ENCODE results near the gene TMPRSS2. TPM values are rescaled to one million over a fixed set of nuclear protein-coding genes. Genes with fewer than 3 reads are reported as not detected.

Gene TMPRSS2
- total and polyA plus RNA-seq, 9 of the 15 experiments (the other 6 are each of a cell fraction or from before 2014, with no cell fraction given): 0.20 TPM; not detected in 8

- TF ChIP-seq CBX3 (IDR thresholded peaks at IDR 0.05; ENCODE audit: borderline replicate concordance in 1 of 2, low read length in 2 of 2): no peak
- TF ChIP-seq PRPF4 (IDR thresholded peaks at IDR 0.05; ENCODE audit: insufficient read depth, low read depth, low read length, poor library complexity, severe bottlenecking): no peak
- no peak for TF ChIP-seq NR1H2 (CRISPR knock-in tag; IDR thresholded peaks at IDR 0.05)
- TF ChIP-seq POLR2B (IDR thresholded peaks at IDR 0.05; ENCODE audit: low read depth, partially characterized antibody): no peak
- TF ChIP-seq FOXO4 (CRISPR knock-in tag; IDR thresholded peaks at IDR 0.05): no peak
- TF ChIP-seq RUNX1 (IDR thresholded peaks at IDR 0.05; ENCODE audit: low read depth): no peak
- TF ChIP-seq KLF13 (tag; IDR thresholded peaks at IDR 0.05; ENCODE audit: borderline replicate concordance, low read depth): no peak
- TF ChIP-seq YY1 (IDR thresholded peaks at IDR 0.05; ENCODE audit: borderline replicate concordance in 1 of 3, control insufficient read depth in 1 of 3, extremely low read depth in 1 of 3, insufficient read depth in 3 of 3, insufficient read length in 1 of 3, insufficient replicate concordance in 2 of 3, low read depth in 1 of 3, low read length in 2 of 3): no peak
- no peak for TF ChIP-seq KDM5B (IDR thresholded peaks at IDR 0.05; ENCODE audit: insufficient replicate concordance, low read depth, low read length)
- TF ChIP-seq ZC3H4 (CRISPR knock-in tag; IDR thresholded peaks at IDR 0.05; ENCODE audit: borderline replicate concordance): no peak
- Histone ChIP-seq H3K27ac (ENCODE audit: extremely low read depth, low read depth, low read length) (no peak overlapping the region), H3K4me2 (ENCODE audit: insufficient read depth, low read length) (no peak overlapping the region), H3K4me1 (replicated peaks in 1 of 2; ENCODE audit: control insufficient read depth in 2 of 2, insufficient read depth in 2 of 2, low read length in 2 of 2) (peaks cover 0 to 3% of the 10 kb centered on the region in 2 experiments; a peak in 1 of 5 replicates), H3K79me2 (ENCODE audit: control insufficient read depth, insufficient read depth, low read length) (no peaks in the 10 kb centered on the region), H3K27me3 (ENCODE audit: control insufficient read depth in 2 of 2, insufficient read depth in 2 of 2, low read length in 2 of 2) (peaks cover 23 to 25% of the 10 kb centered on the region in 2 experiments), H3K9me3 (replicated peaks; ENCODE audit: control insufficient read depth, insufficient read depth, low read depth, low read length) (no peaks in the 10 kb centered on the region), H3K9ac (ENCODE audit: insufficient read depth in 1 of 2, low read depth in 2 of 2, low read length in 2 of 2) (no peak overlapping the region), H3K36me3 (ENCODE audit: control insufficient read depth, insufficient read depth, low read length) (no peaks in the 10 kb centered on the region), H2AFZ (ENCODE audit: low read depth, low read length) (no peak overlapping the region), H3K4me3 (no peak overlapping the region), H4K20me1 (replicated peaks; ENCODE audit: control insufficient read depth, insufficient read depth, low read length) (peaks cover 4% of the 10 kb centered on the region; the same call in 1 of the 2 replicates), H3K9me1 (ENCODE audit: control insufficient read depth, insufficient read depth, low read length) (peaks cover 6% of the 10 kb centered on the region)
- ChIA-PET POLR2A (no interaction called here), CTCF (ENCODE audit: low intra/inter-chr PET ratio) (no interaction called here)
- no TSS peak for BruUV-seq (replicated peaks)
- in situ Hi-C loops (cut with MboI) (no loop called here), intact Hi-C loops (cut with micrococcal nuclease) (no loop called here)
- no peak for DNase-seq (ENCODE audit: extremely low read depth in 1 of 4, low spot score in 3 of 4)
- no peak for FAIRE-seq
- ATAC-seq: no peak
- under 1% methylated on average over 61 of the region's 64 CpGs for WGBS (ENCODE audit: insufficient coverage, low coverage, missing lambda C conversion rate)
Measured at GRCh38 chr21:41506611-41507520, 1.1 kb downstream of the TMPRSS2 start.
